MM.1S (cell line): ENCODE data around the gene TRAM2.

ENCODE experiments used
- DNase-seq: peaks from one replicate; pipeline ENCODE4 v3.0.0-alpha.2; 2015
- H2AFZ ChIP-seq: fragments of 300-600 bp; sonication (generic); 2 replicates; pipeline ENCODE4 v1.6.0; 2016; ENCODE audit warnings: antibody characterized with exemption, low read length
- H3F3A ChIP-seq: fragments of 300-600 bp; sonication (generic); 2 replicates; pipeline ENCODE4 v1.6.1; 2016; ENCODE audit warnings: mild to moderate bottlenecking, antibody characterized with exemption, low read length, moderate library complexity, mixed read lengths; ENCODE audit not compliant: insufficient read depth
- H3K27ac ChIP-seq: fragments of 300-600 bp; sonication (generic); 2 replicates; pipeline ENCODE4 v1.5.1; 2016; ENCODE audit warnings: mild to moderate bottlenecking, low read length
- H3K27me3 ChIP-seq: fragments of 300-600 bp; sonication (generic); replicated peaks from 2 replicates; pipeline ENCODE4 v1.6.0; 2016; ENCODE audit warnings: low read length; ENCODE audit not compliant: insufficient read depth
- H3K36me3 ChIP-seq: fragments of 300-600 bp; sonication (generic); replicated peaks from 2 replicates; pipeline ENCODE4 v1.6.1; 2016; ENCODE audit warnings: mild to moderate bottlenecking, low read length, mixed read lengths; ENCODE audit not compliant: insufficient read depth
- H3K4me1 ChIP-seq: fragments of 300-600 bp; sonication (generic); 2 replicates; pipeline ENCODE4 v1.6.1; 2016; ENCODE audit warnings: low read length, mixed read lengths
- H3K4me2 ChIP-seq: fragments of 300-600 bp; sonication (generic); 2 replicates; pipeline ENCODE4 v1.6.0; 2016; ENCODE audit warnings: low read depth, low read length
- H3K4me3 ChIP-seq: fragments of 300-600 bp; sonication (generic); 2 replicates; pipeline ENCODE4 v1.5.1; 2016; ENCODE audit warnings: low read length, mixed read lengths
- H3K79me2 ChIP-seq: fragments of 300-600 bp; sonication (generic); 2 replicates; pipeline ENCODE4 v1.6.1; 2016; ENCODE audit warnings: mixed run types, low read length, mixed read lengths
- H3K9ac ChIP-seq: fragments of 300-600 bp; sonication (generic); 2 replicates; pipeline ENCODE4 v1.6.1; 2016; ENCODE audit warnings: low read length, mixed read lengths
- H3K9me2 ChIP-seq: fragments of 300-600 bp; sonication (generic); replicated peaks from 2 replicates; pipeline ENCODE4 v1.6.1; 2016; ENCODE audit warnings: mild to moderate bottlenecking, low read length, mixed read lengths; ENCODE audit not compliant: insufficient read depth
- H3K9me3 ChIP-seq: fragments of 300-600 bp; sonication (generic); replicated peaks from 2 replicates; pipeline ENCODE4 v1.6.1; 2016; ENCODE audit warnings: mild to moderate bottlenecking, low read length, mixed read lengths; ENCODE audit not compliant: insufficient read depth
- H4K20me1 ChIP-seq: fragments of 300-600 bp; sonication (generic); 2 replicates; pipeline ENCODE4 v1.6.1; 2016; ENCODE audit warnings: mild to moderate bottlenecking, low read length, moderate library complexity, mixed read lengths; ENCODE audit not compliant: insufficient read depth
- CTCF ChIP-seq: fragments of 300-600 bp; sonication (generic); IDR thresholded peaks from 2 replicates; pipeline ENCODE4 v1.5.1; 2016; ENCODE audit warnings: antibody characterized with exemption, low read length, mixed read lengths
- EZH2 ChIP-seq: fragments of 300-600 bp; sonication (generic); optimal IDR thresholded peaks from 2 replicates; pipeline ENCODE3; 2017; ENCODE audit warnings: low read depth, mild to moderate bottlenecking, antibody characterized with exemption, low read length, mixed read lengths
- EZH2phosphoT487 ChIP-seq: fragments of 300-600 bp; sonication (generic); IDR thresholded peaks from 2 replicates; pipeline ENCODE4 v1.6.1; 2018; ENCODE audit warnings: antibody characterized with exemption, low read length

The TRAM2 gene

GRCh38 chr6:52598123-52598823 is 21.4 kb upstream of the TRAM2 start:
- no peak overlapping the region for H3K9ac ChIP-seq
- no peaks in the 10 kb centered on the region for H3K36me3 ChIP-seq
- H3F3A ChIP-seq, result no peaks in the 10 kb centered on the region
- no peak overlapping the region for H2AFZ ChIP-seq
- H4K20me1 ChIP-seq, result no peaks in the 10 kb centered on the region
- no peak for DNase-seq
- no peaks in the 10 kb centered on the region for H3K79me2 ChIP-seq
- no peaks in the 10 kb centered on the region for H3K9me2 ChIP-seq
- H3K4me2 ChIP-seq, result no peak overlapping the region
- peak; percentile 43 for TF ChIP-seq CTCF
- no peak for TF ChIP-seq EZH2
- H3K27me3 ChIP-seq, result no peaks in the 10 kb centered on the region
- H3K4me3 ChIP-seq, result no peak overlapping the region
- H3K9me3 ChIP-seq, result no peaks in the 10 kb centered on the region
- H3K4me1 ChIP-seq, result peaks cover 15% of the 10 kb centered on the region
- H3K27ac ChIP-seq, result no peak overlapping the region

- Histone ChIP-seq H3K9me3 (no peaks in the 10 kb centered on the region), H3F3A (no peaks in the 10 kb centered on the region), H3K36me3 (no peaks in the 10 kb centered on the region), H3K4me1 (peaks cover 15% of the 10 kb centered on the region), H2AFZ (no peak overlapping the region), H3K9me2 (no peaks in the 10 kb centered on the region), H3K79me2 (no peaks in the 10 kb centered on the region), H4K20me1 (no peaks in the 10 kb centered on the region), H3K9ac (no peak overlapping the region), H3K27me3 (no peaks in the 10 kb centered on the region), H3K4me2 (no peak overlapping the region), H3K4me3 (no peak overlapping the region), H3K27ac (no peak overlapping the region)
- no peak for DNase-seq
- TF ChIP-seq EZH2, result no peak
- TF ChIP-seq CTCF, result no peak
These were observed 20.9 kb upstream of the TRAM2 start for GRCh38 chr6:52597738-52598122.

GRCh38 chr6:52596371-52597028 is 19.6 kb upstream of the TRAM2 start:
- H3K4me3 ChIP-seq, result no peak overlapping the region
- no peaks in the 10 kb centered on the region for H3F3A ChIP-seq
- no peaks in the 10 kb centered on the region for H4K20me1 ChIP-seq
- no peaks in the 10 kb centered on the region for H3K9me2 ChIP-seq
- H3K9me3 ChIP-seq, result no peaks in the 10 kb centered on the region
- no peaks in the 10 kb centered on the region for H3K27me3 ChIP-seq
- no peaks in the 10 kb centered on the region for H3K36me3 ChIP-seq
- DNase-seq, result no peak
- no peak overlapping the region for H2AFZ ChIP-seq
- TF ChIP-seq EZH2, result no peak
- TF ChIP-seq CTCF, result no peak
- no peak for TF ChIP-seq EZH2phosphoT487
- no peak overlapping the region for H3K9ac ChIP-seq
- no peak overlapping the region for H3K27ac ChIP-seq
- no peaks in the 10 kb centered on the region for H3K79me2 ChIP-seq
- peaks cover 15% of the 10 kb centered on the region for H3K4me1 ChIP-seq
- H3K4me2 ChIP-seq, result no peak overlapping the region
